Skin of body (tissue), 2 donors: Measurements from ENCODE around the gene TBX3. TPM values are rescaled to one million over a fixed set of nuclear protein-coding genes. Genes with fewer than 3 reads are reported as not detected.

ENCODE experiments used
- DNase-seq: peaks from one replicate; lab custom pipeline; 2025; lab: John Stamatoyannopoulos, UW
- total RNA-seq: library from RNA; depleted of rRNA; stranded (reverse); fragments of >200 nt; gene quantifications from one replicate; pipeline ENCODE4 v1.2.3, GENCODE V29; 2014

The TBX3 gene
- total RNA-seq, 1 donor from 2014 or later, result 14.7 TPM

DNA sequence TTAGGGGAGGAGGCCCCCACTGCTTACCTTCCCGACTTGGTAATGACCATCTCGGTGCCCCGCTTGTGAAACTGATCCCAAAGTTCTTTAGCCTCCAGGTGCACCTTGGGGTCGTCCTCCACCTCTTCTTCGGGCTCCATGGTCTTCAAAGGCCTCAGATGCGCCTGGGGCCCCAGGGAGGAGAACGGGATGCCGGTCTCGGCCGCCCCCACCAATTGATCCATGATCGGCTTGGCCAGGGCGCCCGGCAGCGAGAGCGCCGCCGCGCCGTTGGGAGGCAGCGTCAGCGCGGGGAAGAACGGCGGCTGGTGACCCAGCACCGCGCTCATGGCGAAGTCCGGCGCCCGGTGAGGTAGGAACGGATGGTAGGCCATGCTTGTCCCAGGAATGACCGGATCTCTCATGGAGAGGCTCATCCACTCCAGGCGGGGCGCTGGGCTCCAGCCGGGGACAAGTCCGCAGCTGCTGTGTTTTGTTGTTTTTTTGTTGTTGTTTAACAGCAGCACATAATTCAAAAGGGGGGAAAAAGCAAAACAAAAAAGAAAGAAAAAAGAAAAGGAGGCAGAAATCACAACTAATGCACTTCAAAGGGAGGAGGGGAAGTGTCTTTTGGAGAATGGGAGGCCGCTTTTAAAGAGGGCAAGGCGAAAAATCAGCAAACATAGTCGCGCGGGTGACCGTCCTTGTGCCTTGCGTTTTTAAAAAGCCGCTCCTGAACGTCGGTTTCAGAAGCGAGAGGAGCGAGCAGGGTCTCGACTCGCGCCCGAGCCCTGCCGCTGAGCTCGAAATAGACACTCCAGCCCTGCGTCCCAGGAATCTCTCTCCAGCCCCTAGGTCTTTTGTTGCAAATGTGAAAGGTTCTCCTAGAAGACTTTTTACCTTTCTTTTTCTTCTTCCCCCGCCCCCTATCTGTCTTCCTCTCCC is 928 bp downstream of the TBX3 start:
- DNase-seq, result peak; percentile 70

- DNase-seq, result no peak
Measured at GRCh38 chr12:114682106-114682784, 1.7 kb downstream of the TBX3 start.

GRCh38 chr12:114681116-114681871 is 2.7 kb downstream of the TBX3 start:
- DNase-seq, result no peak

- no peak for DNase-seq
Measured at GRCh38 chr12:114680604-114681069, 3.3 kb downstream of the TBX3 start.

DNA sequence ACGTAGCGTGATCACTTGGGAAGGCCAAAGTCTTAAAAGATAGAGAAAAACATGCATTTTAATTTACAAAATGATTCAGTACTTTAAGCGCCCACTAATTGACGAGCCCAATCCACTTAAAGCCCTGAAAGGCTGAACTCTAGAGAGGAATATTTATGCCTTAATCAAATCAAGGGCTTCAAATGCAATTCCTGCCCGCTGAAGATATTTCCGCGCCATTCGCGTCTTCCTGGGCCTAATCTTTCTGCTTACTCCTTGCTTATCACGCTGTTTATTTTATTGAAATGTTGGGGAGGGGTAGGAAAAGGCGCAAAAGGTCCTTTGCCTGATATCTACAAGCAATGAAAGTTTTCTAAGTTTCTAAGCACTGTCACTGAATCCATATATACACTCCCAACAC is 4.0 kb downstream of the TBX3 start:
- DNase-seq, result no peak

DNA sequence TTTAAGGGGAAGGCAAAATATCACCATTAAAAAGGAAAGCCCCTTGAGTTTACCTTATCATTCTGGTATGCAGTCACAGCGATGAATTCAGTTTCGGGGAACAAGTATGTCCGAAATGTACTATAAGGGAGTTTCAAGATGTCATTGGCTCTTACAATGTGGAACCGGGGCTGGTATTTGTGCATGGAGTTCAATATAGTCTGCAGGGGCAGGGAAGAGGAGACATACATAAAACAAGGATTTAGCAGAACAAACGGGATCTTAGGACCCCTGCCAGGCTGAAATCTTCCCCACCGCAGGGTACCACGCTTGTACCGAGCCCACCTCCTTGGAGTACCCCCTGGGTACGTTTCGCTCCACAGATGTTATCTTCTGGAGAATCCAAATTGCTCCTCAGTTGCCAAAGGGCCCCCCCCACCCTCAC is 4.5 kb downstream of the TBX3 start:
- DNase-seq, result no peak

GRCh38 chr12:114678718-114679117 is 5.3 kb downstream of the TBX3 start:
- DNase-seq, result no peak

GRCh38 chr12:114678028-114678427 is 5.9 kb downstream of the TBX3 start:
- DNase-seq, result no peak

GRCh38 chr12:114676142-114676741 is 7.7 kb downstream of the TBX3 start:
- DNase-seq, result no peak

- no peak for DNase-seq
Measured at GRCh38 chr12:114674251-114675047, 9.5 kb downstream of the TBX3 start.

- no peak for DNase-seq
Measured at GRCh38 chr12:114673901-114674250, 10.1 kb downstream of the TBX3 start.

GRCh38 chr12:114673169-114673833 is 10.7 kb downstream of the TBX3 start:
- peak; percentile 52 for DNase-seq

DNA sequence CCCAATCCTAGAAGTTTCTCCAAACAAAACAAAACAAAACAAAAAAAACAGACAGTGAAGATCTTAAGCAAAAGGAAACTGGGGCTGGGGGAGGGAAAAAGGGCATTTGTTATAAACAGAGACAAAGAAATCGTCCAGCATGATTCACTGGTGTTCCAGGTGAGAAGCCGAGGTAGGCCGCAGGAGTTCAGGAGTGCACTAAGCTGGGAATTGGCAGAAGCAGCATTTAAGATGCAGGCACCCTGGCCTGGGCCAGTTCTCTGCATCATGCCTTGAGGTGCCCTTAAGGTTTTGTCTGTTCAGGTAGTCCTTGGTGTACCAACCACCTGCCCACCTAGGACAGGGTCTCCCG is 11.2 kb downstream of the TBX3 start:
- DNase-seq, result no peak

GRCh38 chr12:114671443-114672411 is 12.2 kb downstream of the TBX3 start:
- no peak for DNase-seq

DNA sequence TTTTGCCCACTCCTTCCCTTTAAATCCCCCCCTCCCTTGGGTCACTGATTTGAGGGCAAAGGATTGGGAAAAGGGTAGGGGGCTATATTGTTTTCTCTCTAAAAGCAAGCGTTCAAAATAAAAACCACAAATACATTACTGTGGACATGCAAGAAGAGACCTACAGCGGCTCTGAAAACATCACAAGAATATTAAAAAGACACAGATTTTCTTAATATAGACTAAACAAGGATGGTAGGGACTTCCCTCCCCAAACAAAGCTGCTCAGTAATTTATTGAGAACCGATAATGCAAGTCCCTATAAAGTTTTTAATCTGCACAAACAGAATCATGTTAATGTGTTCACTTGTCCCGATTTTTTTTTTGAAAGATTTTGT is 12.9 kb downstream of the TBX3 start:
- DNase-seq, result no peak

GRCh38 chr12:114670291-114670980 is 13.5 kb downstream of the TBX3 start:
- peak; percentile 16 for DNase-seq

DNA sequence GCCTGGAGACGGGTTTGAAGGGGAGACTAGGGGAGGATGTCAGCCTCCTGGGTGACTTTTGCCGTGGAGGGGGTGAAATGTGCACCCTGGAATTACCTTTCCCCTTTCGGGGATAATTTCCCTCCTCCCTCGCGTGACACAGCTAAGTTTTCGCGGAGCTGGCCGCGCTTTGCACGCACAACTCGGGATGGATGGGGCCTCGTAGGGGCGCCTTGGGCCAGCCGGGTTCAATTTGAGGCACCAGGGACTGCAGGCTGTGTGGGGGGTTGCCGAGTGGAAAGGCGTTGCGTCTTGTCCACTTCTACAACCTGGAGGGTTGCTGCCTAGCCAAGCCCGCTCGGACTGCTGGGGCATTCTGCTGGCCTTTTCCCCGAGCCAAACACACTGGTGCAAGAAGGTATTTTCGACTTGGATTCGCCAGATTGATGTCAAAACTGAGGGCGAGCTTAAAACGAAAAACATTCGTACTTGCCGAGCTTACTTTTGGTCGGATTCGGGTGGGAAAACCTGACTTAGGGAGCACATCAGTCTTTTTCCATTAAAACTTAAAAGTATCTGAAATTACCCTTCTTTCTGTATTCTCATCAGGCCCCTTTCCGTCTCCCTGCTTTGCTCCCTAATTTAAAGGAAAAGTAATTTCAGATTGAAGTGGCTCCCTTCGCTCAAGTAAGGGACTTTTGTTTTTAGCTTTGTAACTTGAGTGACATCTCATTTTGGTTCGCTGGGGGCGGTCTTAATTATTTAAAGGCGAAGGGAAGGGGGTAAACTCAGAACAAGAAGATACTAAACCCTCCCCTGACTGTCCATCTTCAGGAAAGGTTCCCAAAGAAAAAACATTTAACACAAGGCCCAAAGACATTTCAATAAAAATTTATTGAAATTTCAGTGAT is 14.3 kb downstream of the TBX3 start:
- DNase-seq, result no peak
